Lower leg skin (tissue), 3 donors: Measurements from ENCODE around the gene WAC.

Experiments used
- POLR2A ChIP-seq, 2 donors: fragments of 450-650 bp; IDR thresholded peaks; one replicate each; pipeline ENCODE4 v1.6.1; 2016 to 2017; ENCODE audit warnings: antibody characterized with exemption in 2 of 2, mild to moderate bottlenecking in 1 of 2, moderate library complexity in 1 of 2
- TF ChIP-seq, protein P1 (sequence below), 3 donors: fragments of 450-650 bp; IDR thresholded peaks; one replicate each; pipeline ENCODE4 v1.5.1; 2016; ENCODE audit warnings: antibody characterized with exemption in 3 of 3, mild to moderate bottlenecking in 3 of 3, moderate library complexity in 2 of 3

DNA sequence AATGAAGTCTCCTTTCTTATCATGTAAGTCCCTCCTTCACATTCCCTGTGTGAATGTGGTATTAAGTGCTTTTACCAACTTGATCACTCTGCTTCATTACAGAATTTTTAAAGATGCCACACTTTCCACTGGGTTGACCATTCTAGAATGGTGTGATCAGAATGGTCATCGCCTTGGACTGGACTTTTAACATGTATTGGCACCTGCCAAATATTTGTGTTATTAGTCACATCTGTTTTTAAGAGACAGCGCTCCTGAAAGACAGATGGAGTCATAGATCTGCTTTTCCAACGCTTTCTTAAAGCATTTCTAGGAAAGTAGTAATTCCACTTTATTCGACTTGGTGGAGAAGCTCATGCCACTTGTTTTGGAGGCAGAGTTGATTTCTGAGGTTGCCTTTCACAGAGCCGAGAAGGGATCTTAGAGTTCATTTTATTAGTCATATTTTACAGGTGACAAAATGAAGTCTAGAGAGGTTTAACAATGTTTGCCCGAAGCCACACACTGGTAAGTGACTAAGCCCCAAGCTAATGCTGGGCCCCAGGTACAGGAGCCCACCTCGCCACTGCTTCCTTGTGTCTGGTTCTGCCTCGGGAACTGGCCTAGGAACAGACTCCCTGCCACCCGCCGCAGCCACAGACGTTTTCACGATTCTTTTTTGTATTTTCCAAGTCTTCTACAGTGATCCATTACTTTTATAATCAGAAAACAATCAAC is 134.0 kb downstream of the WAC start:
- TF ChIP-seq, protein P1, sequence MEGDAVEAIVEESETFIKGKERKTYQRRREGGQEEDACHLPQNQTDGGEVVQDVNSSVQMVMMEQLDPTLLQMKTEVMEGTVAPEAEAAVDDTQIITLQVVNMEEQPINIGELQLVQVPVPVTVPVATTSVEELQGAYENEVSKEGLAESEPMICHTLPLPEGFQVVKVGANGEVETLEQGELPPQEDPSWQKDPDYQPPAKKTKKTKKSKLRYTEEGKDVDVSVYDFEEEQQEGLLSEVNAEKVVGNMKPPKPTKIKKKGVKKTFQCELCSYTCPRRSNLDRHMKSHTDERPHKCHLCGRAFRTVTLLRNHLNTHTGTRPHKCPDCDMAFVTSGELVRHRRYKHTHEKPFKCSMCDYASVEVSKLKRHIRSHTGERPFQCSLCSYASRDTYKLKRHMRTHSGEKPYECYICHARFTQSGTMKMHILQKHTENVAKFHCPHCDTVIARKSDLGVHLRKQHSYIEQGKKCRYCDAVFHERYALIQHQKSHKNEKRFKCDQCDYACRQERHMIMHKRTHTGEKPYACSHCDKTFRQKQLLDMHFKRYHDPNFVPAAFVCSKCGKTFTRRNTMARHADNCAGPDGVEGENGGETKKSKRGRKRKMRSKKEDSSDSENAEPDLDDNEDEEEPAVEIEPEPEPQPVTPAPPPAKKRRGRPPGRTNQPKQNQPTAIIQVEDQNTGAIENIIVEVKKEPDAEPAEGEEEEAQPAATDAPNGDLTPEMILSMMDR (IDR thresholded peaks at IDR 0.05) = no peak
- TF ChIP-seq POLR2A (IDR thresholded peaks at IDR 0.05) = no peak
